8988T (cell line): ENCODE measurements around the gene MPHOSPH9.

Source experiments
- DNase-seq: peaks from one replicate; pipeline ENCODE4 v3.0.0; 2011

MPHOSPH9 gene

GRCh38 chr12:123232807-123233504 lies at the start of gene MPHOSPH9, which contains the start of gene MTRFR:
Gene MPHOSPH9, minus strand, starts transcription at chr12:123233141. Its CDS starts 2,777 bp downstream, at chr12:123230364.
Gene MTRFR, plus strand, starts transcription at chr12:123233436. Its CDS starts 20,239 bp downstream, at chr12:123253675.
- peak; percentile 77 for DNase-seq

GRCh38 chr12:123282111-123282510 lies 49.2 kb upstream of the MPHOSPH9 start:
- no peak for DNase-seq

GRCh38 chr12:123280971-123281370 lies 48.0 kb upstream of the MPHOSPH9 start:
- no peak for DNase-seq

GRCh38 chr12:123278101-123278627 lies 45.2 kb upstream of the MPHOSPH9 start:
- DNase-seq, result no peak

- DNase-seq, result no peak
Observed at GRCh38 chr12:123273166-123273565, 40.2 kb upstream of the MPHOSPH9 start.

GRCh38 chr12:123271001-123271668 lies 38.2 kb upstream of the MPHOSPH9 start:
- DNase-seq, result peak; percentile 87

GRCh38 chr12:123270214-123271000 lies 37.5 kb upstream of the MPHOSPH9 start:
- no peak for DNase-seq

- no peak for DNase-seq
Observed at GRCh38 chr12:123269896-123270213, 36.9 kb upstream of the MPHOSPH9 start.

- DNase-seq, result no peak
Observed at GRCh38 chr12:123269395-123269892, 36.5 kb upstream of the MPHOSPH9 start.

GRCh38 chr12:123268850-123269249 lies 35.9 kb upstream of the MPHOSPH9 start:
- no peak for DNase-seq

- DNase-seq, result no peak
Observed at GRCh38 chr12:123267991-123268843, 35.3 kb upstream of the MPHOSPH9 start.

- no peak for DNase-seq
Observed at GRCh38 chr12:123267335-123267920, 34.5 kb upstream of the MPHOSPH9 start.

- DNase-seq, result no peak
Observed at GRCh38 chr12:123266679-123267277, 33.8 kb upstream of the MPHOSPH9 start.

- DNase-seq, result no peak
Observed at GRCh38 chr12:123265851-123266678, 33.1 kb upstream of the MPHOSPH9 start.

- peak; percentile 69 for DNase-seq
Observed at GRCh38 chr12:123264642-123265041, 31.7 kb upstream of the MPHOSPH9 start.

GRCh38 chr12:123263196-123263817 lies 30.4 kb upstream of the MPHOSPH9 start:
- DNase-seq, result no peak

- no peak for DNase-seq
Observed at GRCh38 chr12:123261196-123261595, 28.3 kb upstream of the MPHOSPH9 start.

- no peak for DNase-seq
Observed at GRCh38 chr12:123260081-123260480, 27.1 kb upstream of the MPHOSPH9 start.

GRCh38 chr12:123258593-123258992 lies 25.7 kb upstream of the MPHOSPH9 start:
- DNase-seq, result no peak

- DNase-seq, result no peak
Observed at GRCh38 chr12:123254853-123255446, 22.0 kb upstream of the MPHOSPH9 start.
